Hepatocyte (in vitro differentiated cells): ENCODE results near the gene NBPF4.
"Not testable (repeated sequence)": the region's sequence is repeated elsewhere in the genome, so short reads cannot be mapped to it uniquely, and the experiment has no call there.

Source experiments
- CTCF ChIP-seq: fragments of 200-600 bp; sonication (generic); IDR thresholded peaks from 2 replicates; pipeline ENCODE4 v1.5.1; 2016; ENCODE audit warnings: antibody characterized with exemption, mild to moderate bottlenecking; ENCODE audit not compliant: poor library complexity
- EZH2phosphoT487 ChIP-seq: fragments of 200-600 bp; sonication (generic); IDR thresholded peaks from one replicate; pipeline ENCODE4 v1.6.1; 2018; ENCODE audit warnings: antibody characterized with exemption, mild to moderate bottlenecking, low read depth, moderate library complexity; ENCODE audit not compliant: unreplicated experiment, severe bottlenecking

- not testable (repeated sequence) for TF ChIP-seq CTCF, EZH2phosphoT487
These were observed 11.6 kb upstream of the NBPF4 start for GRCh38 chr1:108255426-108255825.
